Measurements from ENCODE around the gene MOGAT2. TPM values are rescaled to one million over a fixed set of nuclear protein-coding genes. Genes with fewer than 3 reads are reported as not detected.

The MOGAT2 gene
- total RNA-seq, 1 experiment from 2014 or later, result 0.08 TPM

DNA sequence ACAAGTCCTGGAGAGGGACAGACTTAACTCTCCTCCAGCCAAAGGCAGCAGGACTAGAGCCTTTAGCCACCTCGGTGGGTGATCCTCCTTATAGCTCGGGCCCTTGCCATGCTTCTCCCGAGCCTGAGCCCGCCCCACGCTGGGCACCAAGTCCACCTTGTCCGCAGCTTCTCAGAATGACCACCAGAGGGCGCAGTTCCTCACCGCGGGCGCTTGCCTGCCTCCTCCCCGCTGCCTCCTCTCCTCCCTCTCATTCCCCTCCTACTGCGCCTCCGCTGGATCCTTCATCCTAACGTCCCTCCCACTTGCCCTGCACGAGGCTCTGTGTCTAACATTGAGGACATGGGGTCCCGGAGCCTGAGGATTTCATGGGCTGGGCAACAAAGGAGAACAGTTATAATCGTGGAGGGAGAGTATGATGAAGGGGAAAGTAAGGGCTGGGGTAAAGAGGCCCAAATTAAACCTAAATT is 11.3 kb upstream of the MOGAT2 start:
- Histone ChIP-seq H3K4me1 (ENCODE audit: control insufficient read depth, insufficient read depth, low read length) (no peaks in the 10 kb centered on the region), H3K4me3 (ENCODE audit: low read depth in 2 of 2, low read length in 2 of 2) (no peak overlapping the region), H3K27me3 (ENCODE audit: control insufficient read depth, insufficient read depth, low read length) (no peaks in the 10 kb centered on the region), H3K9me3 (ENCODE audit: control insufficient read depth, insufficient read depth, low read depth, low read length) (0 out of 2 replicates have a peak, but pooled peaks cover 3% of the 10 kb centered on the region), H3K36me3 (ENCODE audit: control insufficient read depth, insufficient read depth, low read length) (no peaks in the 10 kb centered on the region), H3K27ac (ENCODE audit: low read length) (no peak overlapping the region)
- BruUV-seq (replicated peaks), result no TSS peak
- TF ChIP-seq, protein P1, sequence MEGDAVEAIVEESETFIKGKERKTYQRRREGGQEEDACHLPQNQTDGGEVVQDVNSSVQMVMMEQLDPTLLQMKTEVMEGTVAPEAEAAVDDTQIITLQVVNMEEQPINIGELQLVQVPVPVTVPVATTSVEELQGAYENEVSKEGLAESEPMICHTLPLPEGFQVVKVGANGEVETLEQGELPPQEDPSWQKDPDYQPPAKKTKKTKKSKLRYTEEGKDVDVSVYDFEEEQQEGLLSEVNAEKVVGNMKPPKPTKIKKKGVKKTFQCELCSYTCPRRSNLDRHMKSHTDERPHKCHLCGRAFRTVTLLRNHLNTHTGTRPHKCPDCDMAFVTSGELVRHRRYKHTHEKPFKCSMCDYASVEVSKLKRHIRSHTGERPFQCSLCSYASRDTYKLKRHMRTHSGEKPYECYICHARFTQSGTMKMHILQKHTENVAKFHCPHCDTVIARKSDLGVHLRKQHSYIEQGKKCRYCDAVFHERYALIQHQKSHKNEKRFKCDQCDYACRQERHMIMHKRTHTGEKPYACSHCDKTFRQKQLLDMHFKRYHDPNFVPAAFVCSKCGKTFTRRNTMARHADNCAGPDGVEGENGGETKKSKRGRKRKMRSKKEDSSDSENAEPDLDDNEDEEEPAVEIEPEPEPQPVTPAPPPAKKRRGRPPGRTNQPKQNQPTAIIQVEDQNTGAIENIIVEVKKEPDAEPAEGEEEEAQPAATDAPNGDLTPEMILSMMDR (IDR thresholded peaks at IDR 0.05), result peak; percentile 98
- TF ChIP-seq, protein P2, sequence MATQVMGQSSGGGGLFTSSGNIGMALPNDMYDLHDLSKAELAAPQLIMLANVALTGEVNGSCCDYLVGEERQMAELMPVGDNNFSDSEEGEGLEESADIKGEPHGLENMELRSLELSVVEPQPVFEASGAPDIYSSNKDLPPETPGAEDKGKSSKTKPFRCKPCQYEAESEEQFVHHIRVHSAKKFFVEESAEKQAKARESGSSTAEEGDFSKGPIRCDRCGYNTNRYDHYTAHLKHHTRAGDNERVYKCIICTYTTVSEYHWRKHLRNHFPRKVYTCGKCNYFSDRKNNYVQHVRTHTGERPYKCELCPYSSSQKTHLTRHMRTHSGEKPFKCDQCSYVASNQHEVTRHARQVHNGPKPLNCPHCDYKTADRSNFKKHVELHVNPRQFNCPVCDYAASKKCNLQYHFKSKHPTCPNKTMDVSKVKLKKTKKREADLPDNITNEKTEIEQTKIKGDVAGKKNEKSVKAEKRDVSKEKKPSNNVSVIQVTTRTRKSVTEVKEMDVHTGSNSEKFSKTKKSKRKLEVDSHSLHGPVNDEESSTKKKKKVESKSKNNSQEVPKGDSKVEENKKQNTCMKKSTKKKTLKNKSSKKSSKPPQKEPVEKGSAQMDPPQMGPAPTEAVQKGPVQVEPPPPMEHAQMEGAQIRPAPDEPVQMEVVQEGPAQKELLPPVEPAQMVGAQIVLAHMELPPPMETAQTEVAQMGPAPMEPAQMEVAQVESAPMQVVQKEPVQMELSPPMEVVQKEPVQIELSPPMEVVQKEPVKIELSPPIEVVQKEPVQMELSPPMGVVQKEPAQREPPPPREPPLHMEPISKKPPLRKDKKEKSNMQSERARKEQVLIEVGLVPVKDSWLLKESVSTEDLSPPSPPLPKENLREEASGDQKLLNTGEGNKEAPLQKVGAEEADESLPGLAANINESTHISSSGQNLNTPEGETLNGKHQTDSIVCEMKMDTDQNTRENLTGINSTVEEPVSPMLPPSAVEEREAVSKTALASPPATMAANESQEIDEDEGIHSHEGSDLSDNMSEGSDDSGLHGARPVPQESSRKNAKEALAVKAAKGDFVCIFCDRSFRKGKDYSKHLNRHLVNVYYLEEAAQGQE (IDR thresholded peaks at IDR 0.05; ENCODE audit: insufficient read depth in 1 of 2, low read depth in 2 of 2, low read length in 1 of 2), result no peak
- no peak for TF ChIP-seq TCF7L2 (IDR thresholded peaks at IDR 0.05; ENCODE audit: low read depth, low read length)
- TF ChIP-seq POLR2AphosphoS5 (IDR thresholded peaks at IDR 0.05; ENCODE audit: low read depth, low read length), result no peak
- no peak for TF ChIP-seq SIN3A (IDR thresholded peaks at IDR 0.05; ENCODE audit: borderline replicate concordance, insufficient read depth, low read depth, low read length)
- CTCF ChIA-PET, result interaction anchor here (0.5 to 1.0 kb wide), 7 partner anchors 9 to 1836 kb away, joined by 3 to 5 read pairs (median 4); no protein-coding TSS in a partner anchor
- ATAC-seq (peak; percentile 97), DNase-seq (ENCODE audit: low read depth, low spot score) (peak; percentile 30)
- in situ Hi-C loops (cut with HindIII; ENCODE audit: low pct_unique_long_range_greater_than_20kb, low sequenced_read_pairs) (no loop called here), intact Hi-C loops (cut with micrococcal nuclease; ENCODE audit: unreplicated experiment) (no loop called here)
- POLR2A ChIA-PET, result interaction anchor here (0.5 kb wide), 1 partner anchor 252 kb away, joined by 3 read pairs; no protein-coding TSS in a partner anchor

DNA sequence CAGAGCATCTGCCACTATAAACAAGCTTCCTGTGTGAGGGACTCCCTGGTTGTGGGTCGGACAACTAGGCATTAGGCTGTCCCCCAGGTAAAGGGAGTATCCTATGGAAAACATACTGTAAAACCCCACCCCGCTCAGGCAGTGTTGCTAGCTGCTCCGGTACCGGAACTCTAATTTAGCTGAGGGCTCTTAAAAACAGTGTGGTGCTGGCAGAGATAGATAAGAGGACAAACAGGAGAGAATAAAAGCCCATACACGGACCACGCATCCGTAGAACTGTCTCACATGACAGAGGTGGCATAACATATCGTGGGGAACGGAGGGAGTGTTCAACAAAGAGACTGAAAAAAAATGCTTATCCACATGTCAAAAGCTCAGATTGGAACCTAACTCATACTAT is 3.4 kb upstream of the MOGAT2 start:
- H3K27ac ChIP-seq (ENCODE audit: low read length), result no peak overlapping the region
- intact Hi-C loops (cut with micrococcal nuclease; ENCODE audit: unreplicated experiment) (no loop called here), in situ Hi-C loops (cut with HindIII; ENCODE audit: low pct_unique_long_range_greater_than_20kb, low sequenced_read_pairs) (no loop called here)
- no peaks in the 10 kb centered on the region for H3K27me3 ChIP-seq (ENCODE audit: control insufficient read depth, insufficient read depth, low read length)
- DNase-seq (ENCODE audit: low read depth, low spot score) (no peak), ATAC-seq (no peak)
- no peaks in the 10 kb centered on the region for H3K4me1 ChIP-seq (ENCODE audit: control insufficient read depth, insufficient read depth, low read length)
- no TSS peak for BruUV-seq (replicated peaks)
- CTCF ChIA-PET, result interaction anchor here (1.3 kb wide), 1 partner anchor 8 kb away, joined by 4 read pairs; no protein-coding TSS in a partner anchor
- H3K36me3 ChIP-seq (ENCODE audit: control insufficient read depth, insufficient read depth, low read length), result no peaks in the 10 kb centered on the region
- H3K9me3 ChIP-seq (ENCODE audit: control insufficient read depth, insufficient read depth, low read depth, low read length), result no peaks in the 10 kb centered on the region
- H3K4me3 ChIP-seq (ENCODE audit: low read depth in 2 of 2, low read length in 2 of 2), result no peak overlapping the region
- TF ChIP-seq TCF7L2 (IDR thresholded peaks at IDR 0.05; ENCODE audit: low read depth, low read length) (no peak), POLR2AphosphoS5 (IDR thresholded peaks at IDR 0.05; ENCODE audit: low read depth, low read length) (no peak), SIN3A (IDR thresholded peaks at IDR 0.05; ENCODE audit: borderline replicate concordance, insufficient read depth, low read depth, low read length) (no peak)
- TF ChIP-seq, protein P1 (IDR thresholded peaks at IDR 0.05), result no peak
- TF ChIP-seq, protein P2 (IDR thresholded peaks at IDR 0.05; ENCODE audit: insufficient read depth in 1 of 2, low read depth in 2 of 2, low read length in 1 of 2), result no peak
- POLR2A ChIA-PET, result interaction anchor here (0.6 kb wide), 1 partner anchor 116 kb away, joined by 3 read pairs; no protein-coding TSS in a partner anchor

Measured in Panc1 (cell line).